ENCODE measurements around the gene PLAU. TPM values are rescaled to one million over a fixed set of nuclear protein-coding genes. Genes with fewer than 3 reads are reported as not detected.
A peak's percentile ranks its signal among the peaks of the same experiment; 100 is the strongest.
"Not testable (repeated sequence)": the region's sequence is repeated elsewhere in the genome, so short reads cannot be mapped to it uniquely, and the experiment has no call there.

PLAU gene
- polyA plus RNA-seq, 2 of the 4 experiments (the other 2 are of a cell fraction) = 75.8 to 82.6 TPM

DNA sequence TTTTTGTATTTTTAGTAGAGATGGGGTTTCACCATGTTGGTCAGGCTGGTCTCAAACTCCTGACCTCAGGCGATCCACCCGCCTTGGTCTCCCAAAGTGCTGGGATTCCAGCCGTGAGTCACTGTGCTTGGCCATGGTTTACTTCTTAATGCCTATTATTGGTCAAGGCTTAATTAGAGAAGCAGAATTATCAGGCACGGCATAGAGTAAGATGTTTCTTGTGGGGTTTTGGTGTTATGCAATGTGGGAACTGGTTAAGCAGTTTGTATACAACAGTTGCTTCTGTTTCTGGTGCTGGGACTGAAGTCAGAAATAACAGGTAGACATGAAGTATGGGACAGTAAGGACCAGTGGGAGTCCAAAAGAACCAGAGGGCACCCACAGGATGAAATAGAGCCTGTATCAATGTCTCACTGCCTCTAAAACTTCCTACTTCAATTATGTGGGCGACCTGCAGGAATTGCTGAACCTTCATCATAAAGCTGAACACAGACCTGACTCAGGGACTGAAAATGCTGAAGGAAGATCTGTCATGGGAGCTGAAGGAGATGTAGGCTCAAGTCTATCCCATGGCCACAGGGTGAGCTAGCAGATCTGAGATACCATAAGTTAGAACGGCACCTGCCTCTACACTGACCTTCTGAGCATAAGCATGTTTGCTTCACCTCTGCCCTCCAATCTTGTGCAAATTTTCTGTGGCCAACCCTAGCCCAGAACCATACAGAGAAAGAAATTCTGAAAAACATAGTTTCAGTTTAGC lies 48.7 kb downstream of the PLAU start:
- no peak overlapping the region for H3K4me3 ChIP-seq
- DNase-seq (ENCODE audit: low read depth in 1 of 2, low spot score in 1 of 2) (no peak), FAIRE-seq (no peak), ATAC-seq (peak; percentile 31 to 35; a peak in 3 of 6 replicates)
- no peaks in the 10 kb centered on the region for H3K9me3 ChIP-seq
- H3K27ac ChIP-seq = peak overlapping the region in 1 of 2 experiments; percentile 14; a peak in 2 of 6 replicates
- H3K4me2 ChIP-seq = no peak overlapping the region
- POLR2A ChIA-PET = no interaction called here
- 87% methylated on average over 6 of the region's 6 CpGs for WGBS (ENCODE audit: missing lambda C conversion rate)
- peaks cover 13% of the 10 kb centered on the region for H3K4me1 ChIP-seq
- CTCF ChIA-PET = interaction anchor here (1.9 to 5.9 kb wide), 6 partner anchors 15 to 121 kb away, joined by 6 to 70 read pairs (median 26); no protein-coding TSS in a partner anchor
- TF ChIP-seq FOXS1 (CRISPR knock-in tag; IDR thresholded peaks at IDR 0.05) = no peak
- TF ChIP-seq KDM1A (IDR thresholded peaks at IDR 0.05; ENCODE audit: low read depth) = no peak
- TF ChIP-seq ZC3H11A (IDR thresholded peaks at IDR 0.05) = no peak

DNA sequence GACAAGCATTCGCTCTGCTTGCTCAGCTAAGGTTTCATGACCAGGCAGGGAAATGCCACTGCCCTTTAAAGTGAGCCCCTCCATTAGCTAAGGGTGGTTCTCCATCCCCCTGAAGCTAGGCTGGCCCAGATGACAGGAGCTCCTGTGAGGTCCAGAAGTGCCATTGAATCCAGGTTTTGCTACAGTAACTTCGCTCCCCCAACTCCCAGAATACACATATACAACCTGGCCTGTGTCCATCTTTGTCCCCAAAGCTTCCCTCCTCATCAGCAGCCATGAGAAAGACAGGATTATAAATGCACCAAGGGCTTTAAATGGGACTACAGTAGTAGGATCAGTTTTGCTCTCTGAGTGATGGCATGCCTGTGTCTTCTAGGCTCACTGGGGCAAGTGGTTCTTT lies 51.5 kb downstream of the PLAU start:
- peaks cover 26% of the 10 kb centered on the region for H3K4me1 ChIP-seq
- DNase-seq (ENCODE audit: low read depth in 1 of 2, low spot score in 1 of 2) (no peak), FAIRE-seq (no peak), ATAC-seq (no peak)
- 100% methylated on average over 2 of the region's 2 CpGs for WGBS (ENCODE audit: missing lambda C conversion rate)
- TF ChIP-seq EP300 (IDR thresholded peaks at IDR 0.05) = no peak
- TF ChIP-seq, protein P1, sequence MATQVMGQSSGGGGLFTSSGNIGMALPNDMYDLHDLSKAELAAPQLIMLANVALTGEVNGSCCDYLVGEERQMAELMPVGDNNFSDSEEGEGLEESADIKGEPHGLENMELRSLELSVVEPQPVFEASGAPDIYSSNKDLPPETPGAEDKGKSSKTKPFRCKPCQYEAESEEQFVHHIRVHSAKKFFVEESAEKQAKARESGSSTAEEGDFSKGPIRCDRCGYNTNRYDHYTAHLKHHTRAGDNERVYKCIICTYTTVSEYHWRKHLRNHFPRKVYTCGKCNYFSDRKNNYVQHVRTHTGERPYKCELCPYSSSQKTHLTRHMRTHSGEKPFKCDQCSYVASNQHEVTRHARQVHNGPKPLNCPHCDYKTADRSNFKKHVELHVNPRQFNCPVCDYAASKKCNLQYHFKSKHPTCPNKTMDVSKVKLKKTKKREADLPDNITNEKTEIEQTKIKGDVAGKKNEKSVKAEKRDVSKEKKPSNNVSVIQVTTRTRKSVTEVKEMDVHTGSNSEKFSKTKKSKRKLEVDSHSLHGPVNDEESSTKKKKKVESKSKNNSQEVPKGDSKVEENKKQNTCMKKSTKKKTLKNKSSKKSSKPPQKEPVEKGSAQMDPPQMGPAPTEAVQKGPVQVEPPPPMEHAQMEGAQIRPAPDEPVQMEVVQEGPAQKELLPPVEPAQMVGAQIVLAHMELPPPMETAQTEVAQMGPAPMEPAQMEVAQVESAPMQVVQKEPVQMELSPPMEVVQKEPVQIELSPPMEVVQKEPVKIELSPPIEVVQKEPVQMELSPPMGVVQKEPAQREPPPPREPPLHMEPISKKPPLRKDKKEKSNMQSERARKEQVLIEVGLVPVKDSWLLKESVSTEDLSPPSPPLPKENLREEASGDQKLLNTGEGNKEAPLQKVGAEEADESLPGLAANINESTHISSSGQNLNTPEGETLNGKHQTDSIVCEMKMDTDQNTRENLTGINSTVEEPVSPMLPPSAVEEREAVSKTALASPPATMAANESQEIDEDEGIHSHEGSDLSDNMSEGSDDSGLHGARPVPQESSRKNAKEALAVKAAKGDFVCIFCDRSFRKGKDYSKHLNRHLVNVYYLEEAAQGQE (IDR thresholded peaks at IDR 0.05) = no peak
- no peak for TF ChIP-seq CHD2 (IDR thresholded peaks at IDR 0.05; ENCODE audit: low read length, partially characterized antibody)
- no peak for TF ChIP-seq POLR2AphosphoS2 (conservative IDR thresholded peaks at IDR 0.05; ENCODE audit: low read length)
- TF ChIP-seq HOXB5 (CRISPR knock-in tag; IDR thresholded peaks at IDR 0.05) = no peak
- no peak for TF ChIP-seq FOSB (CRISPR knock-in tag; IDR thresholded peaks at IDR 0.05)
- no peak for TF ChIP-seq HEYL (CRISPR knock-in tag; IDR thresholded peaks at IDR 0.05)
- no peak for TF ChIP-seq SMC3 (IDR thresholded peaks at IDR 0.05)
- no peak for TF ChIP-seq ELK1 (IDR thresholded peaks at IDR 0.05; ENCODE audit: low read depth, low read length)
- no peak for TF ChIP-seq BHLHE40 (IDR thresholded peaks at IDR 0.05; ENCODE audit: low read depth, low read length)
- TF ChIP-seq HOXA7 (CRISPR knock-in tag; IDR thresholded peaks at IDR 0.05) = no peak
- no peak for TF ChIP-seq JUN (IDR thresholded peaks at IDR 0.05)
- no peak for TF ChIP-seq POLR2A (IDR thresholded peaks at IDR 0.05; ENCODE audit: low read length)
- TF ChIP-seq, protein P2, sequence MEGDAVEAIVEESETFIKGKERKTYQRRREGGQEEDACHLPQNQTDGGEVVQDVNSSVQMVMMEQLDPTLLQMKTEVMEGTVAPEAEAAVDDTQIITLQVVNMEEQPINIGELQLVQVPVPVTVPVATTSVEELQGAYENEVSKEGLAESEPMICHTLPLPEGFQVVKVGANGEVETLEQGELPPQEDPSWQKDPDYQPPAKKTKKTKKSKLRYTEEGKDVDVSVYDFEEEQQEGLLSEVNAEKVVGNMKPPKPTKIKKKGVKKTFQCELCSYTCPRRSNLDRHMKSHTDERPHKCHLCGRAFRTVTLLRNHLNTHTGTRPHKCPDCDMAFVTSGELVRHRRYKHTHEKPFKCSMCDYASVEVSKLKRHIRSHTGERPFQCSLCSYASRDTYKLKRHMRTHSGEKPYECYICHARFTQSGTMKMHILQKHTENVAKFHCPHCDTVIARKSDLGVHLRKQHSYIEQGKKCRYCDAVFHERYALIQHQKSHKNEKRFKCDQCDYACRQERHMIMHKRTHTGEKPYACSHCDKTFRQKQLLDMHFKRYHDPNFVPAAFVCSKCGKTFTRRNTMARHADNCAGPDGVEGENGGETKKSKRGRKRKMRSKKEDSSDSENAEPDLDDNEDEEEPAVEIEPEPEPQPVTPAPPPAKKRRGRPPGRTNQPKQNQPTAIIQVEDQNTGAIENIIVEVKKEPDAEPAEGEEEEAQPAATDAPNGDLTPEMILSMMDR (IDR thresholded peaks at IDR 0.05) = no peak
- no peak for TF ChIP-seq MAFK (IDR thresholded peaks at IDR 0.05; ENCODE audit: partially characterized antibody)
- no peak for TF ChIP-seq NFE2L2 (conservative IDR thresholded peaks at IDR 0.05; ENCODE audit: low read length)
- TF ChIP-seq EHF (CRISPR knock-in tag; IDR thresholded peaks at IDR 0.05) = no peak
- TF ChIP-seq, protein P3, sequence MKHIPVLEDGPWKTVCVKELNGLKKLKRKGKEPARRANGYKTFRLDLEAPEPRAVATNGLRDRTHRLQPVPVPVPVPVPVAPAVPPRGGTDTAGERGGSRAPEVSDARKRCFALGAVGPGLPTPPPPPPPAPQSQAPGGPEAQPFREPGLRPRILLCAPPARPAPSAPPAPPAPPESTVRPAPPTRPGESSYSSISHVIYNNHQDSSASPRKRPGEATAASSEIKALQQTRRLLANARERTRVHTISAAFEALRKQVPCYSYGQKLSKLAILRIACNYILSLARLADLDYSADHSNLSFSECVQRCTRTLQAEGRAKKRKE (CRISPR knock-in tag; IDR thresholded peaks at IDR 0.05; ENCODE audit: low read depth) = no peak
- no peak for TF ChIP-seq GATA3 (IDR thresholded peaks at IDR 0.05; ENCODE audit: borderline replicate concordance)
- no peak for TF ChIP-seq ZFP36 (IDR thresholded peaks at IDR 0.05; ENCODE audit: borderline replicate concordance, partially characterized antibody)
- no peaks in the 10 kb centered on the region for H3K9me3 ChIP-seq
- ChIA-PET CTCF (interaction anchor here (0.9 to 1.8 kb wide), 6 partner anchors 9 to 141 kb away, joined by 3 to 9 read pairs (median 4); no protein-coding TSS in a partner anchor), POLR2A (no interaction called here)
- peak overlapping the region in 1 of 2 experiments; percentile 51; a peak in 3 of 6 replicates for H3K27ac ChIP-seq
- H3K4me3 ChIP-seq = no peak overlapping the region
- no peak overlapping the region for H3K4me2 ChIP-seq

GRCh38 chr10:73963533-73963932 lies 52.6 kb downstream of the PLAU start:
- not testable (repeated sequence) for H3K4me2 ChIP-seq; FAIRE-seq; H3K9me3 ChIP-seq; H3K4me3 ChIP-seq; ATAC-seq; DNase-seq (ENCODE audit: low read depth in 1 of 2, low spot score in 1 of 2)
- H3K27ac ChIP-seq = peak overlapping the region in 1 of 2 experiments; percentile 94; a peak in 2 of 6 replicates
- WGBS (ENCODE audit: missing lambda C conversion rate) = 94% methylated on average over 12 of the region's 12 CpGs
- ChIA-PET CTCF (interaction anchor here (1.3 to 3.4 kb wide), 6 partner anchors 23 to 117 kb away, joined by 3 to 23 read pairs (median 4); partner anchors contain the start of gene VCL), POLR2A (interaction anchor here (0.6 kb wide), 1 partner anchor 74 kb away, joined by 6 read pairs; no protein-coding TSS in a partner anchor)
- H3K4me1 ChIP-seq = peaks cover 35% of the 10 kb centered on the region

Measured in A549 (cell line).